ENCODE measurements around the gene TEX22.

DNA sequence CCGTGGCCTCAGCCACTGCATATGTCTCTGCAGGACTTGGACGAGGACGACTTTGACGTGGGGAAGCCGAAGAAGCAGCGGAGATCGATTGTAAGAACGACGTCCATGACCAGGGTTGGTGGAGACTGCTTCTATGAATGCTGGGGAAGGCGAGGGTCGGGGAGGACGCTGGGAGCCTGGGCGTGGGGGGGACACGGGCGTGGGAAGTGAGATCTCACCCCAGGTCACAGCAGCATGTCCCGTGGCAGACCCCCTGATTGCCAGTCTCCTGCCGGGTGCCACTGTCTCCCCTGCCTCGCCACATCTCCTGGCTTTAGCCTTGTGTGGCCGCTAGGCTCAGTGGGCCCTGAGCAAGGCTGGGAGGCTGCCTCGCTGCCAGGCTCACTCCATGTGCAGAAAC is 29.9 kb upstream of the TEX22 start:
- TF ChIP-seq, protein P1, sequence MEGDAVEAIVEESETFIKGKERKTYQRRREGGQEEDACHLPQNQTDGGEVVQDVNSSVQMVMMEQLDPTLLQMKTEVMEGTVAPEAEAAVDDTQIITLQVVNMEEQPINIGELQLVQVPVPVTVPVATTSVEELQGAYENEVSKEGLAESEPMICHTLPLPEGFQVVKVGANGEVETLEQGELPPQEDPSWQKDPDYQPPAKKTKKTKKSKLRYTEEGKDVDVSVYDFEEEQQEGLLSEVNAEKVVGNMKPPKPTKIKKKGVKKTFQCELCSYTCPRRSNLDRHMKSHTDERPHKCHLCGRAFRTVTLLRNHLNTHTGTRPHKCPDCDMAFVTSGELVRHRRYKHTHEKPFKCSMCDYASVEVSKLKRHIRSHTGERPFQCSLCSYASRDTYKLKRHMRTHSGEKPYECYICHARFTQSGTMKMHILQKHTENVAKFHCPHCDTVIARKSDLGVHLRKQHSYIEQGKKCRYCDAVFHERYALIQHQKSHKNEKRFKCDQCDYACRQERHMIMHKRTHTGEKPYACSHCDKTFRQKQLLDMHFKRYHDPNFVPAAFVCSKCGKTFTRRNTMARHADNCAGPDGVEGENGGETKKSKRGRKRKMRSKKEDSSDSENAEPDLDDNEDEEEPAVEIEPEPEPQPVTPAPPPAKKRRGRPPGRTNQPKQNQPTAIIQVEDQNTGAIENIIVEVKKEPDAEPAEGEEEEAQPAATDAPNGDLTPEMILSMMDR (IDR thresholded peaks at IDR 0.05) = no peak
- TF ChIP-seq POLR2A (IDR thresholded peaks at IDR 0.05) = no peak
